GM23248 (cell line): Measurements from ENCODE around the gene PCDHA5.

Experiments used
- EZH2 ChIP-seq: fragments of 200-600 bp; sonication (generic); IDR thresholded peaks from 2 replicates; pipeline ENCODE4 v1.6.1; 2018; ENCODE audit warnings: antibody characterized with exemption, mild to moderate bottlenecking; ENCODE audit not compliant: insufficient read depth, poor library complexity, severe bottlenecking
- EZH2phosphoT487 ChIP-seq: fragments of 200-600 bp; sonication (generic); IDR thresholded peaks from 2 replicates; pipeline ENCODE4 v1.6.1; 2018; ENCODE audit warnings: antibody characterized with exemption, moderate library complexity, mild to moderate bottlenecking, low read depth; ENCODE audit not compliant: insufficient read depth

- TF ChIP-seq EZH2 (no peak), EZH2phosphoT487 (no peak)
These were observed 26.7 kb upstream of the PCDHA5 start, which contains the start of gene PCDHA2 for GRCh38 chr5:140794595-140795258.
